ENCODE results near the gene GLRA1.
"Not testable (repeated sequence)": the region's sequence is repeated elsewhere in the genome, so short reads cannot be mapped to it uniquely, and the experiment has no call there.

The GLRA1 gene

DNA sequence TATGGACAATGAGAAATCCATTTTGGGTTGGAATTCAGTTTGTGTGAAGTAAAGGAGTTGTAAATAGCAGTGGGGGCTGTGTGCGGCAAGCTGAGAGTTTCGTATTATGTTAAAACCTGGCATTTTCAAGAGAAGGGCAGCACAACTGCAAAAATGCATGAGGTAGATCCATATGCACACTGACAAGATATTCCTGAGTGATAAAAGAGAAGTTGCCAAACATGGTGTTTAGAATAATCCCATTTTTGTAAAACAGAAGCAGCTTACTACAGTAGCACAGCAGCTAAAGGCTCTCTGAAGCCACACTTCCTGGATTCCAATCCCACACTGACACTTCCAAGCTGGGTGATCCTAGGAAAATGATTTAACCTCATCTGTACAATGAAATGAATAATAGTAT is 11.2 kb downstream of the GLRA1 start:
- DNase-seq, result no peak

DNA sequence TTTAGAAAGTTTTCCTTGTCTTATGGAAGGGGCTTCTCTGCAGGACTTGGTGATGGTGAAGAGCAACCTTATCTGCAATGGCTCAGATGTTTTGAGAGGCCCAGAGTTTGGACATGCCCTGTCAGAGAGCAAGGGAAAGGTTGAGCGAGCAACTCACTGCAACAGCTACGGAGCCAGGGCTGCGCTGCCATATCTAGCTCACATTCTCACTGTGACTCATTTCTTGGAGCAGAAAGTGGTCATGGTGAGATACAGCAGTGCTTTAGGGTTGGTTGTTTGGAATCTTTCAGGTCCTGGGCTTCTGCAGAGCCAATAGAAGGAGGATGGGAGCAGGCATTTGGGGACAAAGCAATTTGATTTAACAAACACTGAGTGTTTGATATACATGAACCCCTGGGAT is 12.3 kb downstream of the GLRA1 start:
- no peak for DNase-seq

- no peak for DNase-seq
Measured at GRCh38 chr5:151911011-151911410, 13.6 kb downstream of the GLRA1 start.

DNA sequence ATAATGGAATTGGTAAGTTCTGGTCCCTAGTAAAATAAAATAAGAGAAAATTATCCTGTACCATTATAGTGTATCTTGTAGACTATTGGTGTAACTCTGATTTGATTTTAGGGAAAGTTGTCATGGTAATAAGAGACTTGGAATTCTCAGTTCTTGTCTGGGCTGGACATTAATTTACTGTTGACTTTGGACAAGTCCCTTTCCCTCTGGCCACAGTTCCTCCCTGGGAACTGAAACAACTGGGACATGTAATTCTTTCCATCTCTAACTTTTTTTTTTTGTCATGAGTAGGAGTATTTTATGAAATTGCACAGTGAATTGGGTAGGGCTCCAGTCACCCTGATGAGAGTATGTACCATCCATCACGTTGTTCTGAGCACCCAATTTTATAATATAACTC is 15.0 kb downstream of the GLRA1 start:
- no peak for DNase-seq

- no peak for DNase-seq
Measured at GRCh38 chr5:151906246-151906645, 18.4 kb downstream of the GLRA1 start.

DNA sequence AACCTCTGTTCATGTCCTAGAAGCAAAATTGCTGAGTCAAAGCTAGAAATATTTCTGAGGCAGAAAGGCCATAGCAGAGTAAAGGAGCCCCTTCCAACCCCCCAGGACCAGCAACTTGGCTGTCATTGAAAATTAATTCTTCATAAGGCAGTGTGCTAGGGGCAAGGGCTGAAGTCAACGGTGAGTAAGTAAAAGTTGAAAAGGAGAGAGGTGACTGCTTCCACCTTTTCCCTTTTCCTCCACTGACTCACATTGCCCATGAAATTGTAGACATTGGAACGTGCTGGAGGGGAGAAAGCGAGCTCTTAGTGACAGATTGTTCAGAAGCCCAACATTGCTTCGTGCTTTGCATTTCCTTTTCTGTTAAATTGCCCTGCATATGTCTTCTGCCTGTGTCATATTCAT is 19.1 kb downstream of the GLRA1 start:
- no peak for DNase-seq

DNA sequence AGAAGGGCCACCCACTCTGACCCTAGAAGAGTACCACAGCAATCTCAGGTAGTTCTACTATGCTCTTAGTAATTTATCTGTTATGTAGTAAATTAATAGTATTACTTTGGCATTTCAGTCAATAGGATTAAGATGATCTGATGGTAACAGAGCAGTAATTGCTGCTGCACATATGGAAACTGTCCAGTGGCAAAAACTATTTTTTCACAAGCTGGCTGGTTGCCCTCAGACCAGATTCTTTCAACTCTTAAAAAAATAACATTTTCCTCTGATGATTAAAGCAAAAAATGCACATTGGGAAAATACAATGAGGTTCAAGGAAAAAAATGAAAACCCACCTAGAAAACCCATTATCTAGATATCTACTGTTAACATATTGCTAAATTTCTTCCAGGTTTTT is 19.7 kb downstream of the GLRA1 start:
- no peak for DNase-seq

DNA sequence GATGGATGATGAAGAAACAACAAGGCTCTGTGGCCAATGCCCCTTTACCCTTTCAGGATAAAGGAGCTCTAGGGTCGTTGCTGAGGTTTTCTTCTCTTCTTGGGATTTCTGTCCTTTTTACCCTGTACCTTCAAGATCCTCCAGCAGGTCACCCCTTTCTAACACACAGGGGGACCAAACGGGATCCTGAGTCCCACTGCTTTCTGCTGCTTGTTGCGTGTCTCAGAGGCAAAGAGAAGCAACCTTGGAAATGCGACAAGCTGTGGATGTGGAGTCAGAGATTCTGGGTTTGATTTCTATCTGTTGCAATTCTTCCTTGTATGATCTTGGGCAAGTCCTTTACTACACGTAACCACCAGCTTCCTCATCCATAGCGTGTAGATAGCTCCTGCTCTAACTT is 20.5 kb downstream of the GLRA1 start:
- no peak for DNase-seq

GRCh38 chr5:151903243-151903653 is 21.4 kb downstream of the GLRA1 start:
- DNase-seq, result no peak

- no peak for DNase-seq
Measured at GRCh38 chr5:151902215-151902614, 22.4 kb downstream of the GLRA1 start.

GRCh38 chr5:151901611-151902010 is 23.0 kb downstream of the GLRA1 start:
- DNase-seq, result no peak

GRCh38 chr5:151900891-151901290 is 23.8 kb downstream of the GLRA1 start:
- DNase-seq, result no peak

DNA sequence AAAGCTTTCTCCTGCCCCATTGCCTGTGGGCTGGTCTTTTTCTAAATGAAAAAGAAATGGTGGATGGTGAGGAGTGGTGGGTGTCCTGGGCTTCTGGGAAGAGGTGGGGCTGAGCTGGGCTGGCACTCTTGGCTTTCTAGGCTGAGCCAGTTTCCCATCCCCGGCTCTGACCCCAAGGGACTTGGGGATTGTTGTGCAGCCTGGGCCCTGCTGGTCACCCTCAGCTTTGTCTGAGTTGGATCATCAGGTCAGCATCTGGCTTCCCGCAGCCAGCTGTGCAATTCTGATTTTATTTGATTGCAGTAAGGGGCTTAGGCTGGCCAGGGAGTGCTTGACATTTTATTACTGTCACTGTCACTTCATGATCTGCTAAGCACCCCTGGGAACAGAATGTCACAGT is 25.3 kb downstream of the GLRA1 start:
- DNase-seq, result no peak

- DNase-seq, result no peak
Measured at GRCh38 chr5:151897896-151898295, 26.8 kb downstream of the GLRA1 start.

- DNase-seq, result no peak
Measured at GRCh38 chr5:151897020-151897552, 27.6 kb downstream of the GLRA1 start.

GRCh38 chr5:151896031-151896691 is 28.5 kb downstream of the GLRA1 start:
- DNase-seq, result peak; percentile 24

DNA sequence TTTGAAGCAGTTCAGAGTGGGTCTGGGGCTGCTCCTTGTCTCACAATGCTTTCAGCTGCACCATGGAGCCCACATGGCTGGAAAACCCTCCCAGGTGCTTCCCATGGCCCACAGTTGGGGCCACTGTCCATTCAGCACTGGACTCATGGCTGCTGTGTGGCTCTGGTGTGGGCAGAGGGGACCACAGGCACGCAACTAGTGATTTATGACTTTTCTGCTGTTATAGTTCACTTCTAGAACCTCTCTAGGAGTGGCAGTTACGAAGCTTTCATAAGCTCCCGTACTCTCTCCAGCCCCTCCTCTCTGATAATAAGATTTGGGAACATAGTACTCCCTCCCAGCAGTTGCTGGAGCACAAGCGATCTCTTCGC is 29.0 kb downstream of the GLRA1 start:
- no peak for DNase-seq

DNA sequence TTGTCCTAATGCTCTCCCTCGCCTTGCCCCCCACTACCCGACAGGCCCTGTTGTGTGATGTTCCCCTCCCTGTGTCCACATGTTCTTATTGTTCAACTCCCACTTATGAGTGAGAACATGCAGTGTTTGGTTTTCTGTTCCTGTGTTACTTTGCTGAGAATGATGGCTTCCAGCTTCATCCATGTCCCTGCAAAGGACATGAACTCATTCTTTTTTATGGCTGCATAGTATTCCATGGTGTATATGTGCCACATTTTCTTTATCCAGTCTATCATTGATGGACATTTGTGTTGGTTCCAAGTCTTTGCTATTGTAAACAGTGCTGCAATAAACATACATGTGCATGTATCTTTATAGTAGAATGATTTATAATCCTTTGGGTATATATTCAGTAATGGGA is 31.2 kb downstream of the GLRA1 start:
- not testable (repeated sequence) for DNase-seq

GRCh38 chr5:151892393-151892792 is 32.3 kb downstream of the GLRA1 start:
- no peak for DNase-seq

- DNase-seq, result no peak
Measured at GRCh38 chr5:151890299-151890698, 34.4 kb downstream of the GLRA1 start.

DNA sequence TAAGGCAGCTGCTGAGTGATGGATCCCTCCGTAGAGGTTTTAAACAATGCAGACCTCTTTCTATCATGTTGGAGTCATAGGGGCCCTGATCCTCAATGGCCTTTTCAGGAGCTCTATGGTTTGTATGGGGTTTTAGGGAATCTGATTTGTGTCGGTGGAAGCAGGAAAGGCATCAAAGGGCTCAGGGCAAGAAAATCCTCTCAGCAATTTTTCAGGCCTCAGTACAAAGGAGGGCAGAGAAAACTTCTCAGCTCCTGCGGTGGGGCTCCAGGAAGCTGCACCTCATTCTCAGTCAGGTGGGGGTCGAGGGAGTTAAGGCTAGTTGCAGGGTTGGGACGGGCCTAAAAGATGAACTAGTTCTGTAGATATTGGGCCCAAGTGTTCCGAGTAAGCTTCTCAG is 35.0 kb downstream of the GLRA1 start:
- DNase-seq, result no peak

- DNase-seq, result no peak
Measured at GRCh38 chr5:151886546-151887275, 37.9 kb downstream of the GLRA1 start.

DNA sequence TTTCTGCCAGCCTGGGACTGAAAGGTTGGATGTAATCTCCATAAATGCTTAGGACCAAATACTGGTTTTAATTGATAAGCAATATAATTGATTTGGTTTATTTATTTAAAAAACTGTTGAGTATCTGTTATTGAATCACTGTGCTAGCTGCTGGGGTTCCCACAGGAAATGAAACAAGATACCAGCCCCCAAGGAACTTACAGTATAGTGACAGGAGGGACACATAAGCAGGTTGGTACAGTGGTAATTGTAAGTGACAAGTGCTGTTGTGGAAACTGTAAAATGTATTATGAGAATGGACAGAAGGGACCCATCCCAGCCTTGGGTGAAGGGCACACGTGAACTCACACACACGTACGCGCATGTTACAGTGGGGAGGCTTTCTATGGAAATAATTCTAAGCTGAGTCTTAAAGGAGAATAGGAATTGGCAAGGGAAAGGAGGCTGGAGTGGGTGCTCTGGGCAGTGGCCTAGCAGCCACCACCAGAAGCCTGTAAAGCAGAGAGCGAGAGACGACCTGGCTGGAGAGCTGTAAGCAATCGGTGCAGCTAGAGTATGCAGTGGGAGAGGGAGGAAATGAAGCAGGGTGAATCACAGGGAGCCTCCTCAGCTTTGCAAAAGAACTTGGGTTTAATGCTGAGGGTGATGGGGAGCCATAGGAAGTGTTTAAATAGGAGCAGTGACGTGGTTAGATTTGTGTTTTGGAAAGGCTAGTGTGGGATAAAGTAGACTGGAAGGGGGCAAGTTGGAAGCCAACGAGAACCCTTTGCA is 39.3 kb downstream of the GLRA1 start:
- no peak for DNase-seq

Measured in NCI-H1694 (cell line).